NCI-H2227 (cell line): Measurements from ENCODE around the gene PMFBP1.

Experiments used
- DNase-seq: peaks from one replicate; lab custom pipeline; 2025; ENCODE audit not compliant: unreplicated experiment; lab: John Stamatoyannopoulos, UW

PMFBP1 gene

DNA sequence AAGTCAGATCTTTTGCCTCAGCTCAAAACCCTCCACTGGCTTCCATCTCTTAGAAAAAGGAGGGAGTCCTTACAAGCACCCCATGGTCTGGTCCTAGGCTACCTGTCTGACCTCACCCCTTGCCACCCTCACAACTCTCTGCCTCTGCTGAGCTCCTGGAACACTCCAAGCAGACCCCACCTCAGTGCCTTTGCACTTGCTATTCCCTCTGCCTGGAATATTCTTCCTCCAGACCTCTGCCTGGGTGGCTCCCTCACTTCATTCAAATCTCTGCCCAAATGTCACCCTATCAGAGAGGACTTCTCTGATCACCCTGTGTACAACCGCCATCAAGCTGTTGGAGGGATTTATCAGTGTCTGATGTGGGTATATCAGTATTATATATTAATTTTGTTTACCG is 37.4 kb downstream of the PMFBP1 start:
- DNase-seq, result no peak

GRCh38 chr16:72132726-72133125 is 39.2 kb downstream of the PMFBP1 start:
- DNase-seq, result no peak

- DNase-seq, result no peak
Measured at GRCh38 chr16:72131036-72131435, 40.9 kb downstream of the PMFBP1 start.

- DNase-seq, result no peak
Measured at GRCh38 chr16:72129976-72130656, 41.8 kb downstream of the PMFBP1 start.

GRCh38 chr16:72128701-72129100 is 43.3 kb downstream of the PMFBP1 start:
- no peak for DNase-seq

DNA sequence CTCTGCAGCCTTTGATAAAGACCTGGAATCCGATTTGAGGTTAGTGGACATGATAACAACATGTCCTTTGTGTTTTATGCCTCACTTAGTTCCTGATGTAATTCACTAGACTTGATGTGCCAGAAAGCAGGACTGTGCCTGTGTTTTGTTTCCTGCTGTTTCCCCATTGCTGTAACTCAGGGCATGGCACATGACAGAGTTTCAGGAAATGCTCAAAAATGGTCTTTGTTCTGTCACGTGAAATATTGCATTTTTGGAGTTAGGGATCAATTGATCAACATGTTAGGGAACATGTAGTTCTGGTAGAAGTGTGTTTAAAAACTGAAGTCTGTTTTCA is 45.6 kb downstream of the PMFBP1 start:
- DNase-seq, result no peak

GRCh38 chr16:72125635-72126428 is 46.1 kb downstream of the PMFBP1 start:
- no peak for DNase-seq

- DNase-seq, result peak; percentile 64
Measured at GRCh38 chr16:72124761-72125634, 47.0 kb downstream of the PMFBP1 start.

- no peak for DNase-seq
Measured at GRCh38 chr16:72124148-72124547, 47.8 kb downstream of the PMFBP1 start.

DNA sequence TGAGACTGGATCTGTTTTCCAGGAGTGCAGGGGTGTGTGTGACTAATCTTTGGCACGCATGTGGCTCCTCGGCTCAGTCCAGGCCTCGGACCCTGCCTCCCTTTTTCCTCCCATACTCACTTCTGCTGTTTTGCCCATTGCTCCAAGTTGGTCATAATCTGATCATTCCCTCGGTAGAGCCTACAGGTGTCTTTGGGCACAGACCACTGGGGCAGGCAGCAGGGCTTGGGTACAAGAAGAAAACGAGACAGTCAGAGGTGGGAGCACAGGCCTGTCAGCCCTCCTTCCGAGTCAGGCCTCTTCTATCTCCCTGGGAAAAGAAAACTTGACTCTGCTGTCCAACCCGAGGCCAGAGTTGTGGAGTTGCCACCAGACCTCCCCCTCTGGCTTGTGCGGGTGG is 48.5 kb downstream of the PMFBP1 start:
- no peak for DNase-seq

GRCh38 chr16:72122916-72123315 is 49.0 kb downstream of the PMFBP1 start:
- no peak for DNase-seq

GRCh38 chr16:72122308-72122707 is 49.6 kb downstream of the PMFBP1 start:
- DNase-seq, result no peak

DNA sequence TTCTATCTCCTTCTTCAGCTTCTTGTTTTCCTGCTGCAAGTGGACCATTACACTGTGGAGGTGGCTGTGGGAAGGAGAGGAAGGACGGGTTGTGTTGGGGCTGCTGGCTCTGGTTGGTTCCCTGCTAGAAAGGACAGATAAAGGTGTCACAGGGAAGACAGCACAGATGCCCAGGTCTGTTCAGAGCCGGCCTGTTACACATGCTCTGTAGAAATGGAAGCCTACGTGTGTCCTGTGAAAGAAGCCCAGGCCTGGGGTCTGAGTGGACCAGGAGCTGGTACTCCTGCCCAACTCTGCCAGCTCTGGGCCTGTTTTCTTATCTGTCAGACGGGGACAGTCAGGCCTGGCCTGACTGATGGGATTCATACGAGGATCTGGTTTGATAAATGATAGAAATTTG is 51.9 kb downstream of the PMFBP1 start:
- DNase-seq, result no peak

DNA sequence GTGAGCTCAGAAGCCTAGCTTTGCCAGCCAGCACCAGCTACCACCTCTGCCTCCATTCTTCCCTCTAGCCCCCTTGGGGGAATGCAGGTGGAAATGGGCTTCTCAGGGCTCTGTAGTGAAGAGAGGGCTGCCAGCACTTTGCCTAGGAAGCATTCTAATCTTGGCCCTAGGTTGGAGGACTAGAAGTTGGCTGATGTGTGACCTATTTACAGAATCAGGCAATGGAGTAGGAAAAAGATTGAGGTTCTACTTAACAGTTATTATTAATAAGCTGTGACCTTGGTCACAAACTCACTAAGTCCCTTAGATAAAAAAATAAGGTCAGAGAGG is 58.4 kb downstream of the PMFBP1 start:
- no peak for DNase-seq

- no peak for DNase-seq
Measured at GRCh38 chr16:72112906-72113615, 58.9 kb downstream of the PMFBP1 start.

DNA sequence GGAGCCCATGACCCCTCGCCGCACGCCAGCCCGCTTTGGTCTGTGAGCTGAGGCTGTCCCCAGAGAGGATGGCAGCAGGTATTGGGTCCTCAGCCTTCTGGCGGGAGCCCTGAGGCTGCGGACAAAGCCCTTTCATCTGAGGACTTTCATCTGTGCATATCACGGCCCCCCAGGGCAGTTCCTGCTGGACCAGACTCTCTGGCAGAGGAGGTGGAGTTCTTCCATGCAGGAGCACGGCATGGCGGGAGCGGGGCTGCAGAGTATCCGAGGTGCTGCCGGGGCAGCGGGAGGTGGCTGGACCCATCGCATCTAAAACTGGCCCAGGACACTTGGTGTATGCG is 59.5 kb downstream of the PMFBP1 start:
- no peak for DNase-seq

DNA sequence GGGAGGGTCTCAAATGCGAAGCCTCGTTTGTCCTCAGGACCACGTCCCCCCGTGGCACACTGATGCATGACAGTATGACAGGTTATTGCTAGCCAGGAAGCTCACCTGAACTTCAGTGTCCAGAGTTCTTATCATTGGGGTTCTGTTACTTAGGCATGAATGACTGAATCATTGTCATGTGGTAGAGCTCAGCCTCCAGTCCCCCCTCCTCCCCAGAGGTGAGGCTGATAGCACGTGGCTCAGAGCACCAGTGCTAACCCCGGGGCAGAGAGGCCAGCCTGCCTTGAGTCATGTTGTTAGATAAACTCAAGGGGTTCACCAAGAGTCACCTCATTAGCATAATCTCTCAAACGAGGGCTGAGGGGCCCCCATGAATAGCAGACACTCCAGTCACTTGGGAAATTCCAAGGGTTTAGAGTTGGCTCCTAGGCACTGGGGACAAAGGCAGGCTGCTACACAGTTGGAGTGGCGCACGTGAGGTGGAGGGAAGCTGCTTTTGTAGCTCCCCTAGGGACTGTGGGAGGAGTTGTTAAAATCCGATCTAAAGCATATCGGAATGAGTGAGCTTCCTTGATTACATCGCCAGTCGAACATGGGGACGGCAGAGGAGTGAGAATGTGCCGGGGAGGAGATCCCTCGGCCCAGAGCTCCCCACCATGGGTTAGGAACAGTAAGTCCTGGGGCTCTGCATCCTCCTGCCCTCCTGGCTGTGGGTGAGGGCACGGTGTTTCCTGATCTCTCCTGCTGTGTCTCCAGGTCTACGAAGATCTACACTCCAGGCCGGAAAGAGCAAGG is 60.1 kb downstream of the PMFBP1 start:
- no peak for DNase-seq

- no peak for DNase-seq
Measured at GRCh38 chr16:72110662-72111615, 61.0 kb downstream of the PMFBP1 start.

DNA sequence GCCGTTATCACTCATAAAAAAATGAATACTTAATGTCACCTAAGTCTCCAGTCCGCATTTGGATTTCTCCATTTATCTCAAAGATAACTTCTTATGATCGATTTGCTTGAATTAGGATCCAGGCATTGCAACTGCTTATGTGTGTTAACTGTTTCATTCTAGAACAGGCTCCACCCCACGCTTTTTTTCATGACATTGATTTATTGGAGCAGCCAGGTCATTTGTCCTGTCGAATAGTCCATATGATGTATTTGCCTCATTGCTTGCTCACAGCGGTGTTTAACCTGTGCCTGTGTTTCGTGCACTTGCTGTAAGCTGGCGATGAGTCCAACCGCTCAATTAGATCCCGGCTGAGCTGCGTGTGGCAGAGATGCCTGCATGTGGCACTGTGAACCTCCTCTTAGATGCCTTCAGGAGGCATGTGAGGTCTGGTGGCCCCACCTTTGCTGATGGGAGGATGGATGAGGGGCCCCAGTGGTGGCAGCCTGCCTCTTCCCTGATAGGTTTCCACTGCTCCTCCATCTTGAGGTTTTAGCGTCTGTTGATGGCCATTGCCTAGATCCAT is 61.9 kb downstream of the PMFBP1 start:
- no peak for DNase-seq
